HG03097 (cell line): ENCODE measurements around the gene PTBP3.
A peak's percentile ranks its signal among the peaks of the same experiment; 100 is the strongest.

Experiments
- ATAC-seq: cut with Tn5 transposase; IDR thresholded peaks from one replicate; pipeline ENCODE4 v1.9.1; 2021; ENCODE audit not compliant: unreplicated experiment, low FRiP score

Gene PTBP3

DNA sequence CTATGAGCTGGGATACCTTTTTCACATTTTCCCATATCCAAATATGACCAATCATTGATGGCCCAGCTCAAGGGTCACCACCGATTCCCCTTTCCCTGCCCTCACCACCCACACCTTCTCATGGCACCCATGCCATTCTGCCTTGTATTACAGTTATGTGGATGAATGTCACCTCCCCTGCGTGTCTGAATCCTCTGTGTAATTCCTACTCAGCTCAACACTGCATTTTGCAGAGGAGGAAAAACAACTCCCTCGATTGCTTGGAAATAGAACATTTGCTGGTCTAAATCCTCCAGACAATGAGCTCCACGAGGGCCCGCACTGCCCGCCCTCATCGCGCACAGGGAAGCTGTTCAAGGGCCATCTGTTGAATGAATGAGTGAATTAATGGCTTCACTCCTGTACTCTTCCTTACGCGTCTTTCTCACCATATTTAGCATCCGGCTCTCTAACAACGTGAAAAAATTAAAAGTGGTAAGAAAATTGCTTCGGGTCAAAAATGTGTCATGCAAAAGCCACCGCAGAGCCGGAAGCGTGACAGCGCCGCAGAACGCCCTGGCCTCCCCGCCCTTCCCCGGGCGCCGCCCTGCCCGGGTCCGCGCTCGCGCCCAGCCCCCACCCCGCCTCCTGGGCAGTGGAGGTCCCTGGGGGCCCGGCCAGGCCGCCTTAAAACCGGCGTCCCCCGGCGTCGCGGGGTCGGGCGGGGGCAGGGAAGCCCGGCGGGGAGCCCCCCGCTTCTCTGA lies 159.0 kb downstream of the PTBP3 start:
- peak; percentile 75 for ATAC-seq

DNA sequence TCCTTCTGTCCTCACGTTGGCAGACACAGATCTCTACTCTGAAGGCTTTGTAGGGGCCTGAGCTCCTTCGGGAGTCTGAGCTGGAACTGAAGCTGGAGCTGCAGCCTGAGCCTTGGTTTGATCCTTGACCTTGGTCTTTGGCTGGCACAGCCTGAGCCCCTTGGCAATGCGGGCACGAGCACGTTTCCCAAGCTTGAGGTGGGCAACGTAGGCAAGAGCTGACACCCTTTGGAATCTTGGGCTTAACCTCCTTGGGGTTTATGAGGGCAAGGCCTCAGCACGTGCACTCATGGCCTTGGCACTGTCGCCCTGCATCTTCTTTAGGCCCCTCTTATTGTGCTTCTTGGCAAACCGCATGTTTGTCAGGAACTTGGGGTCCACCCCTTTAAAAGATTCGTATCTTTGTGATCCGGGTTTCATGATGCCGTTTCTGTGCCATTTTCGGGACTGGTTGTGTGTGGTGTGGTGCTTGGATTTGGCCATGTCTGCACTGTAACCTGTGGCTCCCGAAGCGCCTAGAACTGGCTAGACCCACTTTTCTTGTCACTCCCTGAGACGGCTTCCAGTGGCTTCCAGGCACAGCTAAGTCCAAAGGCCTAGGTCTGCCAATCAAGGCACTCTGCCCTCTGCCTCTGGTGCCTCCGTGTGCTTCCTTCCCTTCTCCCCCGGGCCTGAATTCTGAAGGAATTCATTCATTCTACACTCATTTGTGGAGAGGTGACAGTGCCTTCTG lies 159.8 kb downstream of the PTBP3 start:
- no peak for ATAC-seq

DNA sequence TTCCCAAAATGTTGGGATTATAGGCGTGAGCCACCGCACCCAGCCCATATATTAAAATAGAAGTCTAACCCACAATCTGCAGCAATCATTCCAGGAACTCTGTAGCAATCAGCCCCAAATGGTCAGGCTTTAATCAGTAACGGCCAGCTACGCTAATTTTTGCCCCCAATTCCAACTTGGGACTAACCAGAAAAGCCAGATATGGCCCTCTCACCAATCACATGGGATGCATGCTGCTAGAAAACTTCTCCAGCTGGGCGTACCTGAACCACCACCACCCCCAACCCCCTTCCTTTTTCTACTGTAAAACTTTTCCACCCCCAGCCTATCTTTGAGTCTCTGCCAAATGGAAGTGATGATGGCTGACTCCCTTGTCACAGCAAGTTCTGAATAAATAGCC lies 162.5 kb downstream of the PTBP3 start:
- no peak for ATAC-seq

DNA sequence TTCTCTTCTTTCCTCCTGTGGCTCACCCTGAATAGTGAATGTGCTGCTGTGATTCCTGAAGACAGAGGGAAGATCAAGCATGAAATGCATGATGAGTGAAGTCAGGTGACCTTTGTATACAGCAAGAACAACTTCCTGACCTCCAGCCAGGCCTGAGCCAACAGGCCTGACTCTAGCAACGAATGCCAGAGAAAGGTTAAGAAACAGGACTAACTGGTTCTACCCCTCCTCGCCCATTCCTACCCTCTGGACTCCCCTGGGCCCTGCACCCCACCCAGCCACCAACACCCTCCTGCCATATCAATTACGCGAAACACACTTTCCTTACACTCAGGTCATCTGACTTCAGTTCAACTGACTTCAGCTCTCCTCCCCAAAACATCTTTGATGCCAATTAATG lies 163.2 kb downstream of the PTBP3 start:
- no peak for ATAC-seq

DNA sequence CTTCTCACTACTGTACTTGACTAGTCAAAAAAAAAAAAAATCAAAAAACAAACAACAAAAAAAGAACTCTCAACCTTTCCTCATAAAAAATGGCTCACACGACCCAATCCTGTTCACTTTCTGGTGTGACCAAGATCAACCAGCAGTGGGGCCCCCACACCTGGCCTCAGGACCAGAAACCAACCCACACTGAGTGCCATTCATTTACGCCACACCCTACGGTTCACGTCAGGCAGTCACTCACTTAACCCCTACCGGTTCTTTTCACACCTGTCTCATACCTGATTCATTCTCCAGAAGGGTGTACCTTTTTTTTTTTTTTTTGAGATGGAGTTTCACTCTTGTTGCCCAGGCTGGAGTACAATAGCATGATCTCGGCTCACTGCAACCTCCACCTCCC lies 164.1 kb downstream of the PTBP3 start:
- ATAC-seq: no peak

DNA sequence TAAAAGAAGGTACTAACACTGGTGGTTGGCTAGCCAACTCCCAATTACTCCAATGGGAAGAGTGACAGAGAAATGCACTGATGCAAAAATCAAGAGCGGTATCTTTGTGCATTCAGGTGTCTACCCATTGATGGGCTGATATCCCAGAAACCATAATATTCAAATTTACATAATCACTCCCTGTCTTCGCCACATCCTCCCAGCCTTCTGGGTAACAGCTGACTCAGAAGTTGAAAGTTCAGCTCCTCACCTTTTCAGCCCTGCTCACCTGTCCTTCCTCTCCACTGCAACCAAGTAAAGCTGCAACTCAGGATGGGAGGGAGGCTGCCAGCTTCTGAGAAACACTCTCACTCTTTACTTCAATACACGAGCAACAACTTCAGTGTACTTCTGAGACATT lies 165.2 kb downstream of the PTBP3 start:
- ATAC-seq: no peak
